ENCODE measurements around the gene EDNRA.

Gene EDNRA

GRCh38 chr4:147513952-147514351 lies 33.1 kb downstream of the EDNRA start:
- no peak for DNase-seq (ENCODE audit: extremely low read depth, insufficient read length)
- no peak overlapping the region for H3K4me3 ChIP-seq (replicated peaks; ENCODE audit: low read depth, low read length)
- H3K36me3 ChIP-seq (ENCODE audit: control insufficient read depth, insufficient read depth, low read length): no peaks in the 10 kb centered on the region
- H3K27me3 ChIP-seq (replicated peaks; ENCODE audit: control insufficient read depth, insufficient read depth, low read length): no peaks in the 10 kb centered on the region; the same call in 1 of the 2 replicates
- TF ChIP-seq CTCF (IDR thresholded peaks at IDR 0.05; ENCODE audit: insufficient read depth, low read length, poor library complexity, severe bottlenecking): no peak

- Histone ChIP-seq H3K36me3 (ENCODE audit: control insufficient read depth, insufficient read depth, low read length) (no peaks in the 10 kb centered on the region), H3K4me3 (replicated peaks; ENCODE audit: low read depth, low read length) (no peak overlapping the region), H3K27me3 (replicated peaks; ENCODE audit: control insufficient read depth, insufficient read depth, low read length) (no peaks in the 10 kb centered on the region; the same call in 1 of the 2 replicates)
- TF ChIP-seq CTCF (IDR thresholded peaks at IDR 0.05; ENCODE audit: insufficient read depth, low read length, poor library complexity, severe bottlenecking): no peak
- no peak for DNase-seq (ENCODE audit: extremely low read depth, insufficient read length)
Measured at GRCh38 chr4:147515220-147515936, 34.5 kb downstream of the EDNRA start.

- Histone ChIP-seq H3K27me3 (replicated peaks; ENCODE audit: control insufficient read depth, insufficient read depth, low read length) (no peaks in the 10 kb centered on the region; the same call in 1 of the 2 replicates), H3K4me3 (replicated peaks; ENCODE audit: low read depth, low read length) (no peak overlapping the region), H3K36me3 (ENCODE audit: control insufficient read depth, insufficient read depth, low read length) (no peaks in the 10 kb centered on the region)
- TF ChIP-seq CTCF (IDR thresholded peaks at IDR 0.05; ENCODE audit: insufficient read depth, low read length, poor library complexity, severe bottlenecking): no peak
- DNase-seq (ENCODE audit: extremely low read depth, insufficient read length): no peak
Measured at GRCh38 chr4:147516133-147516532, 35.2 kb downstream of the EDNRA start.

GRCh38 chr4:147518086-147518485 lies 37.2 kb downstream of the EDNRA start:
- H3K27me3 ChIP-seq (replicated peaks; ENCODE audit: control insufficient read depth, insufficient read depth, low read length): no peaks in the 10 kb centered on the region
- no peak overlapping the region for H3K4me3 ChIP-seq (replicated peaks; ENCODE audit: low read depth, low read length)
- TF ChIP-seq CTCF (IDR thresholded peaks at IDR 0.05; ENCODE audit: insufficient read depth, low read length, poor library complexity, severe bottlenecking): no peak
- DNase-seq (ENCODE audit: extremely low read depth, insufficient read length): no peak
- H3K36me3 ChIP-seq (ENCODE audit: control insufficient read depth, insufficient read depth, low read length): no peaks in the 10 kb centered on the region

- Histone ChIP-seq H3K36me3 (ENCODE audit: control insufficient read depth, insufficient read depth, low read length) (no peaks in the 10 kb centered on the region), H3K27me3 (replicated peaks; ENCODE audit: control insufficient read depth, insufficient read depth, low read length) (no peaks in the 10 kb centered on the region), H3K4me3 (replicated peaks; ENCODE audit: low read depth, low read length) (no peak overlapping the region)
- peak; percentile 94 for TF ChIP-seq CTCF (IDR thresholded peaks at IDR 0.05; ENCODE audit: insufficient read depth, low read length, poor library complexity, severe bottlenecking)
- peak; percentile 25 for DNase-seq (ENCODE audit: extremely low read depth, insufficient read length)
Measured at GRCh38 chr4:147518846-147519767, 38.2 kb downstream of the EDNRA start.

Data from GM06990 (cell line).